Measurements from ENCODE around the gene UXS1. TPM values are rescaled to one million over a fixed set of nuclear protein-coding genes. Genes with fewer than 3 reads are reported as not detected.

UXS1 gene
- total and polyA plus RNA-seq, 11 donors: 11.0 to 36.9 (median 30.9) TPM

DNA sequence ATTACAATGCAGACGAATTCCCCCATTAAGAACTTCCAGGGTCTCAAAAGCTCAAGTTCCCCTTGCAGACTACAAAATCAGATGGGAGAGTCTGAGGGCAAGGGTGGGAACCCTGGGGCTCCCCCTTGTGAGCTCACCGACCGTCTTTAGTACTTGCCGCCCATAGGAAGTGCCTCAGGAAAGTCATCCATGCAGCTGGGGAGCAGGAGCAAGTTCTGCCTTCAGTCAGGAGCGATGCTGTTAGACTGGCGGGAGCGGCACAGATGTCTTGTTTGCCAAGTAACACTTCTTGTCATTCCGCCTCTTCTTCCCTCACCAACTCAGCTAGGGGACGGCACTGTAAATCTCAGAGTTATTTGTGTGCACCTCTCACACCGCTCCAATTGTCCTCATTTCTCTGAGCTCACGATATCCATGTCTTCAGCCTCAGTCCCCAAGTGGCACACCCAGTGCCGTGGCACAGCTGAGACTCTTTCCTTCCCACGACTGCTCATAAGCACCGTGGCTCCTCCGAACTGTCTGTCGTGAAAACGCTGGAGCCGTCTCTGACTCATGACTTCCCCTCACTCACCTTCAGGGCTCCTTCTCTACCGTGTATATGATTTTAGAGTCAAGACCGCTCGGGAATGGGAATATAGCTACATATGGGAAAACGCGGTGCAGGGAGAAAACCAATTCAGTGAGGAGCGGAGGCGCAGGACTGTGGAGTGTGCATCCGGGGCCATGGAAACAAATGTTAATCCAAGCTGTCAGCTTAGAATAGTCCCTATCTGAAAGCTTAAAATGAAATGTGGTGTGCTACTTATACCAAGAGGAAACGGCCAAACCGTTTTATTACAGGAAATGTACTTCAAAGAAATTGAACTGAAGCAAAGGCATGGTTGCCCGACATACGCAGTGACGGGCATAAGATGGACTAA, 34.0 kb downstream of the UXS1 start:
- peak overlapping the region in 4 of 12 donors; percentile 2 to 49 (median 11) for H3K4me3 ChIP-seq
- intact Hi-C loops (cut with DNase I): no loop called here
- H3K36me3 ChIP-seq: peaks cover 0 to 46% (median 12%) of the 10 kb centered on the region in 9 donors

GRCh38 chr2:106158871-106159270, 35.2 kb downstream of the UXS1 start:
- TF ChIP-seq CTCF (IDR thresholded peaks at IDR 0.05): no peak
- TF ChIP-seq POLR2A (IDR thresholded peaks at IDR 0.05): no peak
- Histone ChIP-seq H3K9me3 (peaks cover 0 to 17% (median 9%) of the 10 kb centered on the region in 12 donors), H3K4me1 (peaks cover 0 to 15% (median 2%) of the 10 kb centered on the region in 12 donors), H3K27ac (peak overlapping the region in 1 of 12 donors; percentile 81), H3K4me3 (peak overlapping the region in 1 of 12 donors; percentile 49), H3K27me3 (no peaks in the 10 kb centered on the region), H3K36me3 (peaks cover 0 to 55% (median 17%) of the 10 kb centered on the region in 9 donors)
- DNase-seq: no peak
- no peak for ATAC-seq
- 83 to 93% (median 88%) methylated on average over 10 of the region's 10 CpGs for WGBS, 4 donors
- intact Hi-C loops (cut with DNase I): no loop called here

More for the DNA sequence above, 34.0 kb downstream of the UXS1 start:
- DNase-seq: peak in 1 of 5 donors; percentile 27
- Histone ChIP-seq H3K4me1 (peaks cover 0 to 15% (median 2%) of the 10 kb centered on the region in 12 donors), H3K27me3 (no peaks in the 10 kb centered on the region), H3K27ac (peak overlapping the region in 1 of 12 donors; percentile 81), H3K9me3 (peaks cover 0 to 5% (median 0%) of the 10 kb centered on the region in 12 donors)
- 73 to 78% (median 77%) methylated on average over 31 of the region's 31 CpGs for WGBS, 4 donors
- no peak for ATAC-seq
- TF ChIP-seq POLR2A (IDR thresholded peaks at IDR 0.05) (no peak), CTCF (IDR thresholded peaks at IDR 0.05) (no peak)

DNA sequence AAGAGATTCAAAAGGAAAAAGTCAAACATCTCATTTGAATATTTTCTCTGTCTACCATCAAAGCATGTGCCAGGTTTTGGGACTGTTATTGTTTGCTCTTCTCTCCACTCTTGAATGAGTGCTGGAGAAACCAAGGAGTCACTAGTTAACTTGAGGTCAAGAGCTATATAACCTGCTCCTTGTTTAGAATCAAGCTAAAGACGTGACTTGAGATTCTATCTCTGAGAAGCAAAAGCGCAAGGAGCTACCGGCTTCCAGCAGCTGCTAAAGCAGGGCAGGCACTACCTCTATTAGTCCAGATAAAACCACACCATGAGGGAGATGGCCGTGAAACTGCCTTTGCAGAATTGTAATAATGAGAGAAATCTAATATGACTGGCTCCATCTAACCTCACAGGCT, 36.0 kb downstream of the UXS1 start:
- intact Hi-C loops (cut with DNase I): no loop called here
- H3K27me3 ChIP-seq: no peaks in the 10 kb centered on the region
- DNase-seq (no peak), ATAC-seq (no peak)
- peak overlapping the region in 1 of 12 donors; percentile 7 for H3K4me3 ChIP-seq
- peaks cover 0 to 54% (median 17%) of the 10 kb centered on the region in 9 donors for H3K36me3 ChIP-seq
- peaks cover 0 to 15% (median 2%) of the 10 kb centered on the region in 12 donors for H3K4me1 ChIP-seq
- no peak for TF ChIP-seq POLR2A (IDR thresholded peaks at IDR 0.05)
- no peak for TF ChIP-seq CTCF (IDR thresholded peaks at IDR 0.05)
- H3K27ac ChIP-seq: no peak overlapping the region
- 94 to 95% (median 95%) methylated on average over 4 of the region's 4 CpGs for WGBS, 4 donors
- peaks cover 0 to 25% (median 16%) of the 10 kb centered on the region in 12 donors for H3K9me3 ChIP-seq

DNA sequence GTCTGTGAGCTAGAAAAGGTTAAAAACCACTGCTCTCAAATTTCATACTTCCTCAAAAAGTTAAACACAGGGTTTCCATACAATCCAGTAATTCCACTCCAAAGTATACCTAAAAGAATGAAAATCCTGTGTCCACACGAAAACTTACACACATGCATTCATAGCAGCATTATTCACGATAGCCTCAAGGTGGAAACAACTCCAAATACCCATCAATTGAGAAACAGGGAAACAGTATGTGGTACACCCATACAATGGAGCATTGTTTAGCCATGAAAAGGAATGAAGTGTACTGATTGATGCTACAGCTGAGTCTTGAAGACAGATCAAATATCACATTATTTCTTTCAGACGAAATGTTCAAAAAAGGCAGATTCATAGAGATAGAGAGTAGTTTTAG, 36.7 kb downstream of the UXS1 start:
- 92 to 97% (median 94%) methylated on average over 3 of the region's 3 CpGs for WGBS, 4 donors
- peaks cover 0 to 57% (median 17%) of the 10 kb centered on the region in 9 donors for H3K36me3 ChIP-seq
- no peak overlapping the region for H3K27ac ChIP-seq
- no peak for ATAC-seq
- TF ChIP-seq CTCF (IDR thresholded peaks at IDR 0.05) (no peak), POLR2A (IDR thresholded peaks at IDR 0.05) (no peak)
- H3K9me3 ChIP-seq: peaks cover 0 to 32% (median 16%) of the 10 kb centered on the region in 12 donors
- no peak for DNase-seq
- H3K27me3 ChIP-seq: no peaks in the 10 kb centered on the region
- H3K4me1 ChIP-seq: peaks cover 0 to 15% (median 2%) of the 10 kb centered on the region in 12 donors
- intact Hi-C loops (cut with DNase I): no loop called here
- H3K4me3 ChIP-seq: no peak overlapping the region

Measured in heart left ventricle (tissue), 16 donors.